Spleen (tissue), 7 donors: ENCODE results near the gene CPTP.

Experiments
- CTCF ChIP-seq, 11 experiments: fragments of 200-600 bp in 7 of 11; fragments of 450-650 bp in 4 of 11; sonication (generic) in 4 of 11; IDR thresholded peaks in 8 of 11; conservative IDR thresholded peaks in 3 of 11; 1 replicate in 7 of 11; 2 replicates in 4 of 11; pipeline versions ENCODE4 v1.4.0 to v1.8.0; 2016 to 2021; ENCODE audit warnings: antibody characterized with exemption in 11 of 11, inconsistent platforms in 4 of 11, mild to moderate bottlenecking in 1 of 11
- POLR2A ChIP-seq, 3 donors: fragments of 450-650 bp; IDR thresholded peaks; one replicate each; pipeline ENCODE4 v1.5.1; 2017; ENCODE audit warnings: antibody characterized with exemption in 3 of 3, mild to moderate bottlenecking in 1 of 3
- POLR2AphosphoS5 ChIP-seq, 3 donors: sonication (generic); formaldehyde crosslinking; IDR thresholded peaks; one replicate each; pipeline ENCODE4 v1.5.1; 2017; ENCODE audit warnings: antibody characterized with exemption in 3 of 3
- donor health status: DM: no; HTN: no; CAD: no; lungs with moderate emphysema.
- donor health status: DM: no; HTN: no; CAD: no.
- donor health status: DM: no; HTN: no; CAD: no.

GRCh38 chr1:1302951-1303509, 21.6 kb upstream of the CPTP start:
- TF ChIP-seq CTCF (IDR thresholded peaks at IDR 0.05 in 8 of 11, conservative IDR thresholded peaks at IDR 0.05 in 3 of 11) (no peak), POLR2AphosphoS5 (IDR thresholded peaks at IDR 0.05) (peak in 2 of 3 donors; percentile 8 to 28), POLR2A (IDR thresholded peaks at IDR 0.05) (no peak)
